Ishikawa (cell line): ENCODE results near the gene ZBTB16.

Source experiments
- CREB1 ChIP-seq: IDR thresholded peaks from 2 replicates; pipeline ENCODE4 v1.6.1; 2012; ENCODE audit warnings: low read depth
- EP300 ChIP-seq: IDR thresholded peaks from 2 replicates; pipeline ENCODE4 v1.6.1; 2012; ENCODE audit warnings: borderline replicate concordance
- RAD21 ChIP-seq: IDR thresholded peaks from 2 replicates; pipeline ENCODE4 v1.6.1; 2012; ENCODE audit warnings: low read depth
- TF ChIP-seq, protein P1 (sequence below): IDR thresholded peaks from 2 replicates; pipeline ENCODE4 v1.6.1; 2012

- TF ChIP-seq RAD21 = no peak
- TF ChIP-seq EP300 = no peak
- TF ChIP-seq CREB1 = no peak
- TF ChIP-seq, protein P1, sequence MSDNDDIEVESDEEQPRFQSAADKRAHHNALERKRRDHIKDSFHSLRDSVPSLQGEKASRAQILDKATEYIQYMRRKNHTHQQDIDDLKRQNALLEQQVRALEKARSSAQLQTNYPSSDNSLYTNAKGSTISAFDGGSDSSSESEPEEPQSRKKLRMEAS = no peak
Observed at GRCh38 chr11:114078423-114078822, 18.9 kb downstream of the ZBTB16 start.
